Heart left ventricle (tissue), 13 donors: ENCODE measurements around the gene GHDC.

ENCODE experiments used
- CTCF ChIP-seq, 12 donors: fragments of 200-600 bp; sonication (generic) in 4 of 12; IDR thresholded peaks; one replicate each; pipeline versions ENCODE4 v1.5.0 to v1.8.0; 2018 to 2022; ENCODE audit warnings: antibody characterized with exemption in 12 of 12, mild to moderate bottlenecking in 5 of 12
- POLR2A ChIP-seq, 2 donors: fragments of 450-650 bp; IDR thresholded peaks; one replicate each; pipeline ENCODE4 v1.6.1; 2017; ENCODE audit warnings: antibody characterized with exemption in 2 of 2, mild to moderate bottlenecking in 2 of 2, moderate library complexity in 2 of 2
- donor health status: ischemic (EF 13 %, LVEDD 7.1; RV severe dilation, severe dysfunction).
- donor health status: DM: no; HTN: yes; CAD: no.
- donor health status: DM: no; HTN: no; CAD: no.
- donor health status: ischemic (EF 25% LVEDD 6.9; RV normal size, moderate dysfunction).
- donor health status: ischemic (EF 25% LVEDD 5.7; RV mildly dilated, moderate dysfunction).
- donor health status: ischemic (EF 35%, LVEDD 5.7; RV mildly dilated, moderate dysfunction).
- donor health status: nonischemic (EF 11% LVEDD 7.7; RV severe dilation, severe dysfunction).
- donor health status: DM: yes; HTN: yes; CAD: no.
- donor health status: PGD.
- donor health status: ischemic (EF 29% LVEDD 5.4; RV normal size, mild dysfunction).
- donor health status: nonischemic (EF 23%, LVEDD 6.1; RV moderate dilation, normal function).

DNA sequence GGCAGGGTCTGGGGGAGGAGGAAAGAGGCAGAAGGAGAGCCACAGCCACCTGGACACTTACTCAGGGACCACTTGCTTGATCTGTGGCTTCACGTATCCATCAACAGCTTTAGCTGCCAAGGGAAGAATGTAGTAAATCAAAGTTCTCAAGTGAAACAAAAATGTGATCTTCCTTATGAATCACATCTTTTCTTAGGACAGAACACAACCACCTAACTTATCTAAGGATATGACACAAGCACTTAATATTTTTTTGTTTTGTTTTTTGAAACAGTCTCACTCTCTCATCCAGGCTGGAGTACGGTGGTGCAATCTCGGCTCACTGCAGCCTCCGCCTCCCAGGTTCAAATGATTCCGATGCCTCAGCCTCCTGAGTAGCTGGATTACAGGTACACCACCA lies 8.4 kb upstream of the GHDC start:
- TF ChIP-seq CTCF (IDR thresholded peaks at IDR 0.05) (no peak), POLR2A (IDR thresholded peaks at IDR 0.05) (no peak)
